Measurements from ENCODE around the gene MAP3K13.

DNA sequence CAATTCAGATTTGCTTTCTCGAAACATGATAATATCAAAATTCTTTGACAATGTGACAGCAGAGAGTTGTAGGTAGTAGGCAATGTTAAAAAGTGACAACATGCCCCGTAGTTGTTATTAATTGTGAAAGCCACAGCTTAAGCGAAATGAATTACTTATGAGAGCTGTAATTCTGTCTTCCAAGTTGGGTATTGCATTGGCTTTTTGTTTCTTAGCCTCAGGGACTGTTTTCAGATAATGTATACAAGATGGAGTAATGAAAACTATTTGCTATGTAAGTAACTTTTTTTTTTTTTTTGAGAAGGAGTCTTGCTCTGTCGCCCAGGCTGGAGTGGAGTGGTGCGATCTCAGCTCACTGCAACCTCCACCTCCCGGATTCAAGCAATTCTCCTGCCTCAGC is 43.1 kb upstream of the MAP3K13 start:
- TF ChIP-seq, protein P1, sequence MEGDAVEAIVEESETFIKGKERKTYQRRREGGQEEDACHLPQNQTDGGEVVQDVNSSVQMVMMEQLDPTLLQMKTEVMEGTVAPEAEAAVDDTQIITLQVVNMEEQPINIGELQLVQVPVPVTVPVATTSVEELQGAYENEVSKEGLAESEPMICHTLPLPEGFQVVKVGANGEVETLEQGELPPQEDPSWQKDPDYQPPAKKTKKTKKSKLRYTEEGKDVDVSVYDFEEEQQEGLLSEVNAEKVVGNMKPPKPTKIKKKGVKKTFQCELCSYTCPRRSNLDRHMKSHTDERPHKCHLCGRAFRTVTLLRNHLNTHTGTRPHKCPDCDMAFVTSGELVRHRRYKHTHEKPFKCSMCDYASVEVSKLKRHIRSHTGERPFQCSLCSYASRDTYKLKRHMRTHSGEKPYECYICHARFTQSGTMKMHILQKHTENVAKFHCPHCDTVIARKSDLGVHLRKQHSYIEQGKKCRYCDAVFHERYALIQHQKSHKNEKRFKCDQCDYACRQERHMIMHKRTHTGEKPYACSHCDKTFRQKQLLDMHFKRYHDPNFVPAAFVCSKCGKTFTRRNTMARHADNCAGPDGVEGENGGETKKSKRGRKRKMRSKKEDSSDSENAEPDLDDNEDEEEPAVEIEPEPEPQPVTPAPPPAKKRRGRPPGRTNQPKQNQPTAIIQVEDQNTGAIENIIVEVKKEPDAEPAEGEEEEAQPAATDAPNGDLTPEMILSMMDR (IDR thresholded peaks at IDR 0.05) = no peak
- TF ChIP-seq, protein P2, sequence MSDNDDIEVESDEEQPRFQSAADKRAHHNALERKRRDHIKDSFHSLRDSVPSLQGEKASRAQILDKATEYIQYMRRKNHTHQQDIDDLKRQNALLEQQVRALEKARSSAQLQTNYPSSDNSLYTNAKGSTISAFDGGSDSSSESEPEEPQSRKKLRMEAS (CRISPR knock-in tag; IDR thresholded peaks at IDR 0.05) = no peak
- TF ChIP-seq GTF2I (CRISPR knock-in tag; conservative IDR thresholded peaks at IDR 0.05) (no peak), ZBTB21 (CRISPR knock-in tag; IDR thresholded peaks at IDR 0.05; ENCODE audit: borderline replicate concordance) (no peak), TP53 (CRISPR knock-in tag; IDR thresholded peaks at IDR 0.05) (no peak), CREM (CRISPR knock-in tag; IDR thresholded peaks at IDR 0.05) (no peak), NR2C2 (CRISPR knock-in tag; IDR thresholded peaks at IDR 0.05) (no peak), ZNF317 (CRISPR knock-in tag; IDR thresholded peaks at IDR 0.05; ENCODE audit: borderline replicate concordance, low read depth) (no peak), CREB1 (CRISPR knock-in tag; IDR thresholded peaks at IDR 0.05) (no peak)
- TF ChIP-seq, protein P3, sequence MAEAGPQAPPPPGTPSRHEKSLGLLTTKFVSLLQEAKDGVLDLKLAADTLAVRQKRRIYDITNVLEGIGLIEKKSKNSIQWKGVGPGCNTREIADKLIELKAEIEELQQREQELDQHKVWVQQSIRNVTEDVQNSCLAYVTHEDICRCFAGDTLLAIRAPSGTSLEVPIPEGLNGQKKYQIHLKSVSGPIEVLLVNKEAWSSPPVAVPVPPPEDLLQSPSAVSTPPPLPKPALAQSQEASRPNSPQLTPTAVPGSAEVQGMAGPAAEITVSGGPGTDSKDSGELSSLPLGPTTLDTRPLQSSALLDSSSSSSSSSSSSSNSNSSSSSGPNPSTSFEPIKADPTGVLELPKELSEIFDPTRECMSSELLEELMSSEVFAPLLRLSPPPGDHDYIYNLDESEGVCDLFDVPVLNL (CRISPR knock-in tag; IDR thresholded peaks at IDR 0.05; ENCODE audit: borderline replicate concordance, low read depth) = no peak
- TF ChIP-seq, protein P4, sequence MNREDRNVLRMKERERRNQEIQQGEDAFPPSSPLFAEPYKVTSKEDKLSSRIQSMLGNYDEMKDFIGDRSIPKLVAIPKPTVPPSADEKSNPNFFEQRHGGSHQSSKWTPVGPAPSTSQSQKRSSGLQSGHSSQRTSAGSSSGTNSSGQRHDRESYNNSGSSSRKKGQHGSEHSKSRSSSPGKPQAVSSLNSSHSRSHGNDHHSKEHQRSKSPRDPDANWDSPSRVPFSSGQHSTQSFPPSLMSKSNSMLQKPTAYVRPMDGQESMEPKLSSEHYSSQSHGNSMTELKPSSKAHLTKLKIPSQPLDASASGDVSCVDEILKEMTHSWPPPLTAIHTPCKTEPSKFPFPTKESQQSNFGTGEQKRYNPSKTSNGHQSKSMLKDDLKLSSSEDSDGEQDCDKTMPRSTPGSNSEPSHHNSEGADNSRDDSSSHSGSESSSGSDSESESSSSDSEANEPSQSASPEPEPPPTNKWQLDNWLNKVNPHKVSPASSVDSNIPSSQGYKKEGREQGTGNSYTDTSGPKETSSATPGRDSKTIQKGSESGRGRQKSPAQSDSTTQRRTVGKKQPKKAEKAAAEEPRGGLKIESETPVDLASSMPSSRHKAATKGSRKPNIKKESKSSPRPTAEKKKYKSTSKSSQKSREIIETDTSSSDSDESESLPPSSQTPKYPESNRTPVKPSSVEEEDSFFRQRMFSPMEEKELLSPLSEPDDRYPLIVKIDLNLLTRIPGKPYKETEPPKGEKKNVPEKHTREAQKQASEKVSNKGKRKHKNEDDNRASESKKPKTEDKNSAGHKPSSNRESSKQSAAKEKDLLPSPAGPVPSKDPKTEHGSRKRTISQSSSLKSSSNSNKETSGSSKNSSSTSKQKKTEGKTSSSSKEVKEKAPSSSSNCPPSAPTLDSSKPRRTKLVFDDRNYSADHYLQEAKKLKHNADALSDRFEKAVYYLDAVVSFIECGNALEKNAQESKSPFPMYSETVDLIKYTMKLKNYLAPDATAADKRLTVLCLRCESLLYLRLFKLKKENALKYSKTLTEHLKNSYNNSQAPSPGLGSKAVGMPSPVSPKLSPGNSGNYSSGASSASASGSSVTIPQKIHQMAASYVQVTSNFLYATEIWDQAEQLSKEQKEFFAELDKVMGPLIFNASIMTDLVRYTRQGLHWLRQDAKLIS (CRISPR knock-in tag; IDR thresholded peaks at IDR 0.05; ENCODE audit: borderline replicate concordance) = no peak
- TF ChIP-seq, protein P5, sequence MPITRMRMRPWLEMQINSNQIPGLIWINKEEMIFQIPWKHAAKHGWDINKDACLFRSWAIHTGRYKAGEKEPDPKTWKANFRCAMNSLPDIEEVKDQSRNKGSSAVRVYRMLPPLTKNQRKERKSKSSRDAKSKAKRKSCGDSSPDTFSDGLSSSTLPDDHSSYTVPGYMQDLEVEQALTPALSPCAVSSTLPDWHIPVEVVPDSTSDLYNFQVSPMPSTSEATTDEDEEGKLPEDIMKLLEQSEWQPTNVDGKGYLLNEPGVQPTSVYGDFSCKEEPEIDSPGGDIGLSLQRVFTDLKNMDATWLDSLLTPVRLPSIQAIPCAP (CRISPR knock-in tag; IDR thresholded peaks at IDR 0.05) = no peak

Data from WTC11 (cell line).